ENCODE results near the gene ANGEL2. TPM values are rescaled to one million over a fixed set of nuclear protein-coding genes. Genes with fewer than 3 reads are reported as not detected.

Gene ANGEL2
- total and polyA plus RNA-seq, 2 of the 4 experiments (the other 2 are of a cell fraction): 13.4 to 44.1 TPM

DNA sequence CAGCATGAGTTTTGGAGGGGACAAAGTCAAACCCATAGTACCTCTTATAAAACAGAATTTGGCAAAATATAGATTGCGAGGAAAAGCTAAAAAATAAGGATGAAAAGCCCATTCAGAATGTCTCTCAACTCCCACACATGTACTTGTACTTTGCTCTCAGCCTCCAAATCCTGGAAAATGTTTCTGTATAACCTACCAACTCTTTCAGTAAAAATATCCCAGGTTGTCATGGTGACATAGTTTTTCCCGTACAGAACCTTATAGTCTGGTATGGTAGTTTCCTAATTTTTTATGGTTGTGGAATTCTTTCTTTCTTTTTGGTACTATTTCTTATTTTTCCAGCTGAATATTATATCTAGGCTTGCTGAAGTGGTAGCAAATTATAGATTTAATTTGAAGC is 19.9 kb upstream of the ANGEL2 start:
- Histone ChIP-seq H3K18ac (ENCODE audit: low read depth, low read length) (no peak overlapping the region), H3K4ac (ENCODE audit: low read depth, low read length) (no peak overlapping the region), H3K4me2 (ENCODE audit: low read depth, low read length) (no peak overlapping the region), H4K8ac (ENCODE audit: low read depth in 2 of 2, low read length in 2 of 2) (no peak overlapping the region), H3K36me3 (ENCODE audit: control insufficient read depth, insufficient read depth, low read length) (no peaks in the 10 kb centered on the region), H2AFZ (replicated peaks; ENCODE audit: low read length, poor library complexity) (no peak overlapping the region), H3K9me1 (ENCODE audit: insufficient read depth, low read length) (no peaks in the 10 kb centered on the region), H4K20me1 (ENCODE audit: insufficient read depth, low read length) (no peaks in the 10 kb centered on the region), H2AK5ac (ENCODE audit: low read depth, low read length) (no peak overlapping the region), H3K79me1 (ENCODE audit: low read depth in 1 of 2, low read length in 2 of 2) (no peaks in the 10 kb centered on the region), H3K9ac (ENCODE audit: low read depth, low read length) (no peak overlapping the region), H2BK120ac (ENCODE audit: low read depth, low read length) (no peak overlapping the region), H3K9me3 (ENCODE audit: control insufficient read depth, insufficient read depth, low read length) (peaks cover 2% of the 10 kb centered on the region; the same call in 1 of the 2 replicates), H3K56ac (ENCODE audit: extremely low read depth, insufficient read depth, low read length) (no peak overlapping the region), H4K91ac (ENCODE audit: insufficient read depth, low read depth, low read length) (no peak overlapping the region), H2AK9ac (replicated peaks; ENCODE audit: low read depth, low read length, poor library complexity) (no peak overlapping the region), H4K5ac (ENCODE audit: low read depth, low read length) (no peak overlapping the region), H3K27me3 (ENCODE audit: control insufficient read depth, insufficient read depth, low read length) (peaks cover 8% of the 10 kb centered on the region), H2BK20ac (ENCODE audit: low read depth, low read length) (no peak overlapping the region), H2BK15ac (ENCODE audit: low read depth, low read length) (no peak overlapping the region), H3K27ac (ENCODE audit: insufficient read depth, low read length) (no peak overlapping the region), H3K23ac (ENCODE audit: low read depth, low read length) (no peak overlapping the region), H3K14ac (replicated peaks; ENCODE audit: low read depth, low read length) (no peak overlapping the region), H3K4me1 (ENCODE audit: control insufficient read depth, insufficient read depth, low read length) (no peaks in the 10 kb centered on the region), H3K4me3 (ENCODE audit: insufficient read depth, low read depth, low read length) (no peak overlapping the region), H2BK5ac (ENCODE audit: low read depth, low read length, poor library complexity, severe bottlenecking) (no peak overlapping the region)
- no TSS peak for BruUV-seq (replicated peaks)
- TF ChIP-seq POLR2A (IDR thresholded peaks at IDR 0.05; ENCODE audit: low read depth, low read length) (no peak), MAFK (IDR thresholded peaks at IDR 0.05; ENCODE audit: low read depth, low read length) (no peak), SMC3 (IDR thresholded peaks at IDR 0.05; ENCODE audit: low read depth, low read length) (no peak), CHD1 (IDR thresholded peaks at IDR 0.05; ENCODE audit: low read depth, low read length) (no peak), BHLHE40 (IDR thresholded peaks at IDR 0.05; ENCODE audit: low read depth, low read length) (no peak), RFX5 (IDR thresholded peaks at IDR 0.05; ENCODE audit: low read depth, low read length) (no peak), CEBPB (IDR thresholded peaks at IDR 0.05; ENCODE audit: low read depth, low read length) (no peak), MXI1 (IDR thresholded peaks at IDR 0.05; ENCODE audit: borderline replicate concordance, low read depth, low read length) (no peak), FOS (IDR thresholded peaks at IDR 0.05; ENCODE audit: low read depth, low read length) (no peak), MAZ (IDR thresholded peaks at IDR 0.05; ENCODE audit: borderline replicate concordance, low read depth, low read length) (no peak), RCOR1 (IDR thresholded peaks at IDR 0.05; ENCODE audit: insufficient replicate concordance, low read length) (no peak), RAD21 (IDR thresholded peaks at IDR 0.05; ENCODE audit: low read length) (no peak), NFE2L2 (IDR thresholded peaks at IDR 0.05; ENCODE audit: low read depth, low read length) (no peak)
- TF ChIP-seq, protein P1, sequence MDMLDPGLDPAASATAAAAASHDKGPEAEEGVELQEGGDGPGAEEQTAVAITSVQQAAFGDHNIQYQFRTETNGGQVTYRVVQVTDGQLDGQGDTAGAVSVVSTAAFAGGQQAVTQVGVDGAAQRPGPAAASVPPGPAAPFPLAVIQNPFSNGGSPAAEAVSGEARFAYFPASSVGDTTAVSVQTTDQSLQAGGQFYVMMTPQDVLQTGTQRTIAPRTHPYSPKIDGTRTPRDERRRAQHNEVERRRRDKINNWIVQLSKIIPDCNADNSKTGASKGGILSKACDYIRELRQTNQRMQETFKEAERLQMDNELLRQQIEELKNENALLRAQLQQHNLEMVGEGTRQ (IDR thresholded peaks at IDR 0.05; ENCODE audit: low read depth, low read length): no peak
- TF ChIP-seq, protein P2, sequence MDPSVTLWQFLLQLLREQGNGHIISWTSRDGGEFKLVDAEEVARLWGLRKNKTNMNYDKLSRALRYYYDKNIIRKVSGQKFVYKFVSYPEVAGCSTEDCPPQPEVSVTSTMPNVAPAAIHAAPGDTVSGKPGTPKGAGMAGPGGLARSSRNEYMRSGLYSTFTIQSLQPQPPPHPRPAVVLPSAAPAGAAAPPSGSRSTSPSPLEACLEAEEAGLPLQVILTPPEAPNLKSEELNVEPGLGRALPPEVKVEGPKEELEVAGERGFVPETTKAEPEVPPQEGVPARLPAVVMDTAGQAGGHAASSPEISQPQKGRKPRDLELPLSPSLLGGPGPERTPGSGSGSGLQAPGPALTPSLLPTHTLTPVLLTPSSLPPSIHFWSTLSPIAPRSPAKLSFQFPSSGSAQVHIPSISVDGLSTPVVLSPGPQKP (IDR thresholded peaks at IDR 0.05; ENCODE audit: borderline replicate concordance, low read depth, low read length): no peak
- TF ChIP-seq, protein P3, sequence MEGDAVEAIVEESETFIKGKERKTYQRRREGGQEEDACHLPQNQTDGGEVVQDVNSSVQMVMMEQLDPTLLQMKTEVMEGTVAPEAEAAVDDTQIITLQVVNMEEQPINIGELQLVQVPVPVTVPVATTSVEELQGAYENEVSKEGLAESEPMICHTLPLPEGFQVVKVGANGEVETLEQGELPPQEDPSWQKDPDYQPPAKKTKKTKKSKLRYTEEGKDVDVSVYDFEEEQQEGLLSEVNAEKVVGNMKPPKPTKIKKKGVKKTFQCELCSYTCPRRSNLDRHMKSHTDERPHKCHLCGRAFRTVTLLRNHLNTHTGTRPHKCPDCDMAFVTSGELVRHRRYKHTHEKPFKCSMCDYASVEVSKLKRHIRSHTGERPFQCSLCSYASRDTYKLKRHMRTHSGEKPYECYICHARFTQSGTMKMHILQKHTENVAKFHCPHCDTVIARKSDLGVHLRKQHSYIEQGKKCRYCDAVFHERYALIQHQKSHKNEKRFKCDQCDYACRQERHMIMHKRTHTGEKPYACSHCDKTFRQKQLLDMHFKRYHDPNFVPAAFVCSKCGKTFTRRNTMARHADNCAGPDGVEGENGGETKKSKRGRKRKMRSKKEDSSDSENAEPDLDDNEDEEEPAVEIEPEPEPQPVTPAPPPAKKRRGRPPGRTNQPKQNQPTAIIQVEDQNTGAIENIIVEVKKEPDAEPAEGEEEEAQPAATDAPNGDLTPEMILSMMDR (conservative IDR thresholded peaks at IDR 0.05; ENCODE audit: low read depth, low read length): no peak
- in situ Hi-C loops (cut with MboI; ENCODE audit: low sequenced_read_pairs): no loop called here
- no CpG with 5 or more reads among the region's 2 CpGs for WGBS, 2 experiments (ENCODE audit: extremely low coverage in 2 of 2, insufficient read length in 1 of 2)
- ChIA-PET POLR2A (ENCODE audit: unreplicated experiment) (no interaction called here), CTCF (no interaction called here)
- intact Hi-C loops (cut with micrococcal nuclease): no loop called here
- ATAC-seq (ENCODE audit: low read depth) (no peak), DNase-seq (no peak)
- dilution Hi-C loops (cut with HindIII; ENCODE audit: low sequenced_read_pairs, unreplicated experiment): no loop called here
